Smooth muscle cell (in vitro differentiated cells): Measurements from ENCODE around the gene ADAP1. TPM values are rescaled to one million over a fixed set of nuclear protein-coding genes. Genes with fewer than 3 reads are reported as not detected.

ENCODE experiments used
- DNase-seq: peaks from one replicate; lab custom pipeline; 2025; ENCODE audit not compliant: unreplicated experiment; lab: John Stamatoyannopoulos, UW
- H2AFZ ChIP-seq: fragments of 200-600 bp; sonication (generic); 2 replicates; pipeline ENCODE4 v1.6.0; 2016; ENCODE audit warnings: antibody characterized with exemption, low read depth, mild to moderate bottlenecking
- H3F3A ChIP-seq: fragments of 200-600 bp; sonication (generic); 2 replicates; pipeline ENCODE4 v1.6.0; 2017; ENCODE audit warnings: antibody characterized with exemption, low read depth
- H3K27ac ChIP-seq: fragments of 200-600 bp; sonication (generic); 2 replicates; pipeline ENCODE4 v1.5.1; 2016; ENCODE audit warnings: low read depth, mild to moderate bottlenecking
- H3K27me3 ChIP-seq: fragments of 200-600 bp; sonication (generic); 2 replicates; pipeline ENCODE4 v1.6.1; 2016; ENCODE audit warnings: low read depth, mild to moderate bottlenecking
- H3K36me3 ChIP-seq: fragments of 200-600 bp; sonication (generic); 2 replicates; pipeline ENCODE4 v1.5.1; 2016; ENCODE audit warnings: low read depth
- H3K4me1 ChIP-seq: fragments of 200-600 bp; sonication (generic); 2 replicates; pipeline ENCODE4 v1.5.1; 2016; ENCODE audit warnings: low read depth
- H3K4me2 ChIP-seq: fragments of 200-600 bp; sonication (generic); 2 replicates; pipeline ENCODE4 v1.6.0; 2016; ENCODE audit warnings: mild to moderate bottlenecking
- H3K4me3 ChIP-seq: fragments of 200-600 bp; sonication (generic); 2 replicates; pipeline ENCODE4 v1.5.1; 2016; ENCODE audit warnings: mild to moderate bottlenecking
- H3K79me2 ChIP-seq: fragments of 200-600 bp; sonication (generic); 2 replicates; pipeline ENCODE4 v1.6.0; 2016; ENCODE audit warnings: low read depth, mild to moderate bottlenecking
- H3K9ac ChIP-seq: fragments of 200-600 bp; sonication (generic); 2 replicates; pipeline ENCODE4 v1.6.0; 2016; ENCODE audit warnings: low read depth
- H3K9me3 ChIP-seq: fragments of 200-600 bp; sonication (generic); replicated peaks from 2 replicates; pipeline ENCODE4 v1.5.1; 2016; ENCODE audit warnings: low read depth
- H4K20me1 ChIP-seq: fragments of 200-600 bp; sonication (generic); 2 replicates; pipeline ENCODE4 v1.6.0; 2016; ENCODE audit warnings: low read depth
- CTCF ChIP-seq: fragments of 200-600 bp; sonication (generic); IDR thresholded peaks from 2 replicates; pipeline ENCODE4 v1.5.1; 2017; ENCODE audit warnings: borderline replicate concordance, mild to moderate bottlenecking, antibody characterized with exemption; ENCODE audit not compliant: insufficient read depth, poor library complexity, severe bottlenecking
- WGBS: methylation state at CpG from one replicate; pipeline ENCODE4 v1.1.7; 2016; ENCODE audit warnings: low lambda C conversion rate; 5-methylcytosine and 5-hydroxymethylcytosine counted together
- polyA plus RNA-seq: library from polyadenylated mRNA; unstranded; fragments of >200 nt; fragmentation: Nextera tagmentation; extraction: Ambion mirVana; gene quantifications from 2 replicates; pipeline ENCODE4 v1.2.1, GENCODE V29; 2016
- total RNA-seq: library from RNA; depleted of rRNA; stranded (reverse); fragments of >200 nt; gene quantifications from 2 replicates; pipeline ENCODE4 v1.2.3, GENCODE V29; 2014

ADAP1 gene
- total and polyA plus RNA-seq, 2 experiments from 2014 or later, result 1.3 to 2.0 TPM

GRCh38 chr7:891805-892204, 62.7 kb downstream of the ADAP1 start:
- peaks cover 27% of the 10 kb centered on the region for H4K20me1 ChIP-seq
- WGBS, result 99% methylated on average over 18 of the region's 20 CpGs
- no peaks in the 10 kb centered on the region for H3K36me3 ChIP-seq
- no peak overlapping the region for H3K4me3 ChIP-seq
- DNase-seq, result no peak
- H3K27ac ChIP-seq, result no peak overlapping the region
- no peaks in the 10 kb centered on the region for H3K4me1 ChIP-seq
- no peak for TF ChIP-seq CTCF
- H3K9ac ChIP-seq, result no peak overlapping the region
- H3K27me3 ChIP-seq, result no peaks in the 10 kb centered on the region
- H3K79me2 ChIP-seq, result no peaks in the 10 kb centered on the region
- H3K4me2 ChIP-seq, result no peak overlapping the region
- no peaks in the 10 kb centered on the region for H3K9me3 ChIP-seq
- H3F3A ChIP-seq, result no peaks in the 10 kb centered on the region
- no peak overlapping the region for H2AFZ ChIP-seq

- Histone ChIP-seq H3K36me3 (no peaks in the 10 kb centered on the region), H3K4me1 (no peaks in the 10 kb centered on the region), H2AFZ (no peak overlapping the region), H3K9ac (no peak overlapping the region), H4K20me1 (peaks cover 32% of the 10 kb centered on the region), H3K79me2 (no peaks in the 10 kb centered on the region), H3K27me3 (no peaks in the 10 kb centered on the region), H3K4me2 (no peak overlapping the region), H3K27ac (no peak overlapping the region), H3K9me3 (no peaks in the 10 kb centered on the region), H3F3A (no peaks in the 10 kb centered on the region), H3K4me3 (no peak overlapping the region)
- no peak for DNase-seq
- TF ChIP-seq CTCF, result no peak
- 96% methylated on average over 29 of the region's 29 CpGs for WGBS
Measured at GRCh38 chr7:891291-891690, 63.2 kb downstream of the ADAP1 start.

- Histone ChIP-seq H3F3A (no peaks in the 10 kb centered on the region), H4K20me1 (peaks cover 36% of the 10 kb centered on the region), H3K36me3 (no peaks in the 10 kb centered on the region), H3K9me3 (no peaks in the 10 kb centered on the region), H3K79me2 (peaks cover 2% of the 10 kb centered on the region), H3K9ac (no peak overlapping the region), H3K4me3 (no peak overlapping the region), H3K4me1 (no peaks in the 10 kb centered on the region), H2AFZ (no peak overlapping the region), H3K27me3 (no peaks in the 10 kb centered on the region), H3K4me2 (no peak overlapping the region), H3K27ac (no peak overlapping the region)
- TF ChIP-seq CTCF, result no peak
- no peak for DNase-seq
- WGBS, result 98% methylated on average over 15 of the region's 15 CpGs
Measured at GRCh38 chr7:890868-891267, 63.6 kb downstream of the ADAP1 start.

- H4K20me1 ChIP-seq, result peaks cover 51% of the 10 kb centered on the region
- no peak for DNase-seq
- H3K4me1 ChIP-seq, result no peaks in the 10 kb centered on the region
- H2AFZ ChIP-seq, result no peak overlapping the region
- no peak for TF ChIP-seq CTCF
- H3K27me3 ChIP-seq, result no peaks in the 10 kb centered on the region
- H3K9me3 ChIP-seq, result no peaks in the 10 kb centered on the region
- H3K4me3 ChIP-seq, result no peak overlapping the region
- H3K79me2 ChIP-seq, result peaks cover 16% of the 10 kb centered on the region
- WGBS, result 88% methylated on average over 18 of the region's 18 CpGs
- H3K9ac ChIP-seq, result no peak overlapping the region
- no peaks in the 10 kb centered on the region for H3F3A ChIP-seq
- no peak overlapping the region for H3K4me2 ChIP-seq
- no peaks in the 10 kb centered on the region for H3K36me3 ChIP-seq
- no peak overlapping the region for H3K27ac ChIP-seq
Measured at GRCh38 chr7:889391-889790, 65.1 kb downstream of the ADAP1 start.
